Gastroesophageal sphincter (tissue), 4 donors: ENCODE data around the gene NMD3. TPM values are rescaled to one million over a fixed set of nuclear protein-coding genes. Genes with fewer than 3 reads are reported as not detected.
"Not testable (repeated sequence)": the region's sequence is repeated elsewhere in the genome, so short reads cannot be mapped to it uniquely, and the experiment has no call there.

Experiments
- ATAC-seq: fragments of 150-250 bp; one replicate; pipeline ENCODE4 v1.9.1; 2016; ENCODE audit warnings: mild to moderate bottlenecking, moderate library complexity
- H3K27ac ChIP-seq, 4 donors: fragments of 200-600 bp; sonication (generic) in 3 of 4; 1 replicate in 3 of 4; 2 replicates in 1 of 4; pipeline ENCODE4 v1.5.1; 2016 to 2019
- H3K27me3 ChIP-seq: fragments of 200-600 bp; sonication (generic); one replicate; pipeline ENCODE4 v1.5.1; 2019
- H3K36me3 ChIP-seq, 2 donors: fragments of 200-600 bp; sonication (generic); one replicate each; pipeline ENCODE4 v1.5.1; 2019; ENCODE audit warnings: control low read depth in 1 of 2
- H3K4me1 ChIP-seq, 3 donors: fragments of 200-600 bp; sonication (generic); 1 replicate in 2 of 3; 2 replicates in 1 of 3; pipeline ENCODE4 v1.5.1; 2016 to 2019; ENCODE audit warnings: control low read depth in 2 of 3
- H3K4me3 ChIP-seq, 2 donors: fragments of 200-600 bp; sonication (generic); one replicate each; pipeline ENCODE4 v1.5.1; 2019; ENCODE audit warnings: mild to moderate bottlenecking in 1 of 2, moderate library complexity in 1 of 2
- H3K9me3 ChIP-seq, 3 donors: fragments of 200-600 bp; sonication (generic); one replicate each; pipeline ENCODE4 v1.5.1; 2017 to 2019; ENCODE audit warnings: control low read depth in 2 of 3
- EP300 ChIP-seq: sonication (generic); formaldehyde crosslinking; IDR thresholded peaks from one replicate; pipeline ENCODE4 v1.6.1; 2017; ENCODE audit warnings: antibody characterized with exemption, mild to moderate bottlenecking
- POLR2A ChIP-seq, 2 donors: fragments of 450-650 bp; IDR thresholded peaks; one replicate each; pipeline ENCODE4 v1.6.1; 2017; ENCODE audit warnings: antibody characterized with exemption in 2 of 2, mild to moderate bottlenecking in 2 of 2, moderate library complexity in 1 of 2
- POLR2AphosphoS5 ChIP-seq: sonication (generic); formaldehyde crosslinking; IDR thresholded peaks from one replicate; pipeline ENCODE4 v1.6.1; 2017; ENCODE audit warnings: antibody characterized with exemption
- WGBS, 2 donors: methylation state at CpG; one replicate each; pipeline ENCODE4 v1.1.5; 2018; ENCODE audit warnings: low coverage in 1 of 2; 5-methylcytosine and 5-hydroxymethylcytosine counted together
- total RNA-seq, 4 donors: library from RNA; depleted of rRNA; stranded (reverse); fragments of >200 nt; gene quantifications; one replicate each; pipeline ENCODE4 v1.1.0, GENCODE V29; 2016
- TF ChIP-seq, protein P1 (sequence below), 4 experiments: fragments of 200-600 bp in 2 of 4; fragments of 450-650 bp in 2 of 4; sonication (generic) in 1 of 4; IDR thresholded peaks; one replicate each; pipeline ENCODE4 v1.5.1; 2017 to 2019; ENCODE audit warnings: antibody characterized with exemption in 4 of 4, mild to moderate bottlenecking in 2 of 4, moderate library complexity in 2 of 4

Gene NMD3
- total RNA-seq, 4 donors from 2014 or later: 26.1 to 72.8 (median 51.8) TPM

- no peak for TF ChIP-seq POLR2A (IDR thresholded peaks at IDR 0.05)
- no peak for TF ChIP-seq POLR2AphosphoS5
- TF ChIP-seq EP300: no peak
- TF ChIP-seq, protein P1, sequence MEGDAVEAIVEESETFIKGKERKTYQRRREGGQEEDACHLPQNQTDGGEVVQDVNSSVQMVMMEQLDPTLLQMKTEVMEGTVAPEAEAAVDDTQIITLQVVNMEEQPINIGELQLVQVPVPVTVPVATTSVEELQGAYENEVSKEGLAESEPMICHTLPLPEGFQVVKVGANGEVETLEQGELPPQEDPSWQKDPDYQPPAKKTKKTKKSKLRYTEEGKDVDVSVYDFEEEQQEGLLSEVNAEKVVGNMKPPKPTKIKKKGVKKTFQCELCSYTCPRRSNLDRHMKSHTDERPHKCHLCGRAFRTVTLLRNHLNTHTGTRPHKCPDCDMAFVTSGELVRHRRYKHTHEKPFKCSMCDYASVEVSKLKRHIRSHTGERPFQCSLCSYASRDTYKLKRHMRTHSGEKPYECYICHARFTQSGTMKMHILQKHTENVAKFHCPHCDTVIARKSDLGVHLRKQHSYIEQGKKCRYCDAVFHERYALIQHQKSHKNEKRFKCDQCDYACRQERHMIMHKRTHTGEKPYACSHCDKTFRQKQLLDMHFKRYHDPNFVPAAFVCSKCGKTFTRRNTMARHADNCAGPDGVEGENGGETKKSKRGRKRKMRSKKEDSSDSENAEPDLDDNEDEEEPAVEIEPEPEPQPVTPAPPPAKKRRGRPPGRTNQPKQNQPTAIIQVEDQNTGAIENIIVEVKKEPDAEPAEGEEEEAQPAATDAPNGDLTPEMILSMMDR (IDR thresholded peaks at IDR 0.05): no peak
- Histone ChIP-seq H3K4me1 (no peaks in the 10 kb centered on the region), H3K27ac (no peak overlapping the region), H3K36me3 (peaks cover 0 to 19% of the 10 kb centered on the region in 2 donors), H3K4me3 (no peak overlapping the region), H3K9me3 (no peaks in the 10 kb centered on the region), H3K27me3 (no peaks in the 10 kb centered on the region)
- WGBS, 2 donors: 100% methylated on average over 1 of the region's 2 CpGs
- ATAC-seq: no peak
Measured at GRCh38 chr3:161272524-161272923, 51.4 kb downstream of the NMD3 start.

DNA sequence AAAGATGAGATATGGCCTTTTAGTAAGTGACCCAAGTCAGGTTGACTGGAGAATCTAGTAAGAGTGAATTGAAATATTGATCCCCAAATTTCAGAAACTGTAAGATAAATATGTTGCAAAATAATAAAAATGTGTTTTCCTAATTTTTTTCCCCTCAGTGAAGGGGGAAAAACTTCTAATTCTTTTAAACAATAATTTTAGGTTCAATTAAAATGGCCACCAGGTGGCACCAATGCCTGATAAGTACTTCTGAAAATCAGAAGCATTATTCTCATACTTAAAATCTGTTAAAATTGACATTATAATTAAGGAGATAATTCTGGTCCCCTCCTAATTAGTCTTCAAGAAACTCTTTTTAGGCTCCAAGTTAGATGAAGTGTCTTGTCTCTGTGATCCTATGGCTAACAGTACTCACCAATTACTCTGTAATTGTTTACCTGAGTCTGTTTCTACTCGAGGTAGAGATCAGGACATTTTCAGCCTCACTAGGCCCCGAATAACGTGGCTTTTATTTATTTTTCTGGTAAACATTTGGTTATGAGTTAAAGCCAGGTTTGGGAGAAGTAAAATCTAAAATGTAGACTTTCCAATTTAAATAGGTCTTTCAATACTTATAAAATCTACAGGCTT is 52.6 kb downstream of the NMD3 start:
- TF ChIP-seq EP300: no peak
- TF ChIP-seq, protein P1 (IDR thresholded peaks at IDR 0.05): peak; percentile 48 to 60 (median 56)
- no peak for TF ChIP-seq POLR2AphosphoS5
- no peak for TF ChIP-seq POLR2A (IDR thresholded peaks at IDR 0.05)
- 27 to 47% methylated on average over 3 of the region's 3 CpGs for WGBS, 2 donors
- Histone ChIP-seq H3K27ac (no peak overlapping the region), H3K4me3 (no peak overlapping the region), H3K27me3 (no peaks in the 10 kb centered on the region), H3K9me3 (peaks cover 0 to 11% (median 0%) of the 10 kb centered on the region in 3 donors), H3K4me1 (no peaks in the 10 kb centered on the region), H3K36me3 (peaks cover 0 to 19% of the 10 kb centered on the region in 2 donors)
- no peak for ATAC-seq

DNA sequence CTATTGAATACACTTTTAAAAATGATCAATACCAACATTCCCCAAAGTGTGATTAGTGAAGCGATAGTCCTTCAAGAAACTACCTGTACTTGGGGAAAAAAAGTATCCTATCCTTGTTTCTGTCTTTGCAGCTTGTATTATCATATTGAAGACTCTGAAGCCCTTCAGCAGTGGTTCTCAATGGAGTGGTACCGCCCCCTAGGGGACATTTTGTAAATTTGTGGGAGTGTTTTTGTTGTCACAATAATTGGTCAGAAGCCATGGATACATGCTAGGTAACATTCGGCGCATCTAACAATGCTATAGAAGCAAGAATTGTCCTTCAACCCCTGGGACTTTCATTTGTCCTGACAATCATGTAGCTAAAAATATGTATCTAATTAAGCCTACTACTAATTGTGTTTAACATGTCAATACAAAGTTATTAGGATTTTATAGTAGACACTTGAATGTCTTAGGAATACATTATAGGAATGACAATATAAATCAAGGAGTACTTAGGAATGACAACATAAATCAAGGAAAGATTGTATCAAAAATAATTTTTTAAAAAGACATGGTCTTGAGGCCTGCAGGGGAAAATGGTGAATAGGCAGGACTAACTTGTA is 53.7 kb downstream of the NMD3 start:
- peaks cover 0 to 17% (median 0%) of the 10 kb centered on the region in 3 donors for H3K9me3 ChIP-seq
- H3K36me3 ChIP-seq: peaks cover 0 to 18% of the 10 kb centered on the region in 2 donors
- no peak overlapping the region for H3K27ac ChIP-seq
- no peaks in the 10 kb centered on the region for H3K4me1 ChIP-seq
- H3K4me3 ChIP-seq: no peak overlapping the region
- WGBS, 2 donors: 73 to 100% methylated on average over 1 to 4 of the region's 4 CpGs
- H3K27me3 ChIP-seq: no peaks in the 10 kb centered on the region
- TF ChIP-seq POLR2AphosphoS5: no peak
- TF ChIP-seq, protein P1 (IDR thresholded peaks at IDR 0.05): peak in 2 of 4 experiments; percentile 18 to 38
- no peak for ATAC-seq

DNA sequence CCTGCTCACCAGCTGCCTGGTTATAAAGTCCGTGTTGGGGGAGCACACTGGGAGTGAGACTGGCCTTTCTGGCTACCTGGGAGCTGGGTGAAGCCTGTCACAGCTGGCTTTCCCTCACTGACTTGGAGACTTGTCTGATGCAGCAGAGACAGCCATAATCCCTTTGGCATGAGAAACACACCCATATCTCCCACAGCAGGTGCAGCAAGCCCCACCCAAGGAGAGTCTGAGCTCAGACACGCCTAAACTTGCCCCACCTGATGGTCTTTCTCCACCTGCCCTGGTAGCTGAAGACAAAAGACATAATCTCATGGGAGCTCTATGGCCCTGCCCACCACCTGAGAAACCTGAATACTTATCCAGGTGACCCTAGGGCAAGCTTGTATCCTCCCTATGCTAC is 54.8 kb downstream of the NMD3 start:
- Histone ChIP-seq H3K4me3 (no peak overlapping the region), H3K27ac (no peak overlapping the region), H3K9me3 (peaks cover 0 to 25% (median 0%) of the 10 kb centered on the region in 3 donors), H3K27me3 (no peaks in the 10 kb centered on the region), H3K36me3 (peaks cover 0 to 15% of the 10 kb centered on the region in 2 donors), H3K4me1 (no peaks in the 10 kb centered on the region)
- no peak for TF ChIP-seq EP300
- TF ChIP-seq, protein P1 (IDR thresholded peaks at IDR 0.05): no peak
- no peak for TF ChIP-seq POLR2AphosphoS5
- no peak for TF ChIP-seq POLR2A (IDR thresholded peaks at IDR 0.05)
- no peak for ATAC-seq
- 100% methylated on average over 1 of the region's 2 CpGs; no CpG with 5 or more reads in 1 of the 2 donors for WGBS, 2 donors

GRCh38 chr3:161282387-161282786 is 61.3 kb downstream of the NMD3 start:
- WGBS, 2 donors: 94 to 100% methylated on average over 3 to 4 of the region's 4 CpGs
- not testable (repeated sequence) for H3K4me3 ChIP-seq, ATAC-seq, H3K4me1 ChIP-seq, H3K27me3 ChIP-seq, H3K36me3 ChIP-seq, H3K27ac ChIP-seq
- H3K9me3 ChIP-seq: peaks cover 0 to 44% (median 0%) of the 10 kb centered on the region in 3 donors
